ENCODE measurements around the gene OR9A2.
"Not testable (repeated sequence)": the region's sequence is repeated elsewhere in the genome, so short reads cannot be mapped to it uniquely, and the experiment has no call there.

The OR9A2 gene

GRCh38 chr7:142997456-142997989 is 29.4 kb downstream of the OR9A2 start:
- DNase-seq (ENCODE audit: low read depth, low spot score): no peak
- no peak overlapping the region for H3K4me3 ChIP-seq (ENCODE audit: low read depth, low read length)
- in situ Hi-C loops (cut with HindIII; ENCODE audit: low sequenced_read_pairs): no loop called here
- no peak for TF ChIP-seq CTCF (IDR thresholded peaks at IDR 0.05; ENCODE audit: low read depth, low read length)

- in situ Hi-C loops (cut with HindIII; ENCODE audit: low sequenced_read_pairs): no loop called here
- no peak for DNase-seq (ENCODE audit: low read depth, low spot score)
- H3K4me3 ChIP-seq (ENCODE audit: low read depth, low read length): no peak overlapping the region
- no peak for TF ChIP-seq CTCF (IDR thresholded peaks at IDR 0.05; ENCODE audit: low read depth, low read length)
Observed at GRCh38 chr7:142992427-142992826, 34.5 kb downstream of the OR9A2 start.

GRCh38 chr7:142984297-142984696 is 42.6 kb downstream of the OR9A2 start:
- TF ChIP-seq CTCF (IDR thresholded peaks at IDR 0.05; ENCODE audit: low read depth, low read length): no peak
- DNase-seq (ENCODE audit: low read depth, low spot score): no peak
- no peak overlapping the region for H3K4me3 ChIP-seq (ENCODE audit: low read depth, low read length)
- in situ Hi-C loops (cut with HindIII; ENCODE audit: low sequenced_read_pairs): no loop called here

GRCh38 chr7:142983825-142984224 is 43.1 kb downstream of the OR9A2 start:
- TF ChIP-seq CTCF (IDR thresholded peaks at IDR 0.05; ENCODE audit: low read depth, low read length): no peak
- in situ Hi-C loops (cut with HindIII; ENCODE audit: low sequenced_read_pairs): no loop called here
- DNase-seq (ENCODE audit: low read depth, low spot score): no peak
- no peak overlapping the region for H3K4me3 ChIP-seq (ENCODE audit: low read depth, low read length)

- DNase-seq (ENCODE audit: low read depth, low spot score); H3K4me3 ChIP-seq (ENCODE audit: low read depth, low read length); in situ Hi-C loops (cut with HindIII; ENCODE audit: low sequenced_read_pairs): not testable (repeated sequence)
Observed at GRCh38 chr7:142978402-142978801, 48.5 kb downstream of the OR9A2 start.
